ENCODE results near the gene OR2AT4.
"Not testable (repeated sequence)": the region's sequence is repeated elsewhere in the genome, so short reads cannot be mapped to it uniquely, and the experiment has no call there.

Gene OR2AT4

DNA sequence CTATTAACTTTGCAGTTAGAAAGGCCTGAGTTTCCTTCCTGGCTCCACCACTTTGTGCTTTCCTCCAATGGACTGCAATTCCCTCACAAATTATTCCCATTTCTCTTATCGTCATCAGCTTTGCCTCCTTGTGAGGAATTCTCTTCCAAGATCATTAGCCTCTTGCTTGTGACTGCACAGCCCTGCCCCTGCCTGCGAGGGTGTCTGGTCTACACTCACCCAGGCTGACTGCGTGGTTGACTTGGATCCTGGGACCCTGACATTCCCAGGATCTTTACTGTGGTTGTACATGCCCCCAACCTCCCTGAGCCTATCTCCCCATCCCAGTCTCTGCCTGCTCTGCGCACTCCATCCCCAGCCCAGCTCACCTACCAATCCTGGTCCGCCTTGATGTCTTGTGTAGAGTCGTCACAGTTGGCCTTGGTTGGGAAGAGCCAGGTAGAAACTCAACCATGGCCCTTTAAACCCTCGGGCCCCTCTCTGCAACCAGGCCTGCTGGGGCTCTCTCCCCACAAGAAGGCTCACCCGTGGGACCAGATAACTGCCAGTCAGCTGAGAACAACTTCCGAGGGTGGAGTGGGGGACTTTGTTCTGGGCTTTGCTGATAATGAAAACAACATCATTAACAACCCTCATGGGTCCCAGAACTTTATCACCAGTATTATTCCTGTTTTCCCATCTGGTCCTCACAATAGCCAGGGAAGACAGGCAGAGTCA, at the start of gene OR2AT4:
Gene OR2AT4 (minus strand): TSS at position 421 of the 717 bp plus-strand sequence.
- DNase-seq (ENCODE audit: low read depth): no peak

DNA sequence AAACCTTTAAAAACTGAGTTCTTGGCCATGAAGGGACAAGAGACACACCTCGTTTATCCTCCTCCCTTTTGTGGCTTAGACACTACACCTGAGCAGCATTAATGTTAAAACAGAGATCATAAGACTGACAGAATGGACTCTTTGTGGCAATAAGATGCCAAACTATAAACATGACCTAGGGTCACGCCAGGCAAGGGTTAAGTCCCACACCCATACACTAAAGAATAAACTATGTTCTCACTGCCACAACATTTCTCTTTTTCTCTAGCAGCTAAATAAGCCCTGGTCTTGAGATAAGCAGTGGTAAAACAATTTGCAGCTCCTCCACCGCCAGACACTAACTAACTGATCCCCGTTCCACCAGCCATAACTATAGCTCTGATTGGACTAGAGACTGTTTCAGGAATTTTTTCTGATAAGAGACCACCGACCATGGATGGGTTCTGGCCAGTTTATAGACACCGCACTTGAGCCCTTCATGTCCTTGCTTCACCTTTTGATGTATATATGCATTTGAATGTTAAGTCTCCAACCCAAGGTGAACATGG, 49.4 kb upstream of the OR2AT4 start:
- DNase-seq (ENCODE audit: low read depth): no peak

DNA sequence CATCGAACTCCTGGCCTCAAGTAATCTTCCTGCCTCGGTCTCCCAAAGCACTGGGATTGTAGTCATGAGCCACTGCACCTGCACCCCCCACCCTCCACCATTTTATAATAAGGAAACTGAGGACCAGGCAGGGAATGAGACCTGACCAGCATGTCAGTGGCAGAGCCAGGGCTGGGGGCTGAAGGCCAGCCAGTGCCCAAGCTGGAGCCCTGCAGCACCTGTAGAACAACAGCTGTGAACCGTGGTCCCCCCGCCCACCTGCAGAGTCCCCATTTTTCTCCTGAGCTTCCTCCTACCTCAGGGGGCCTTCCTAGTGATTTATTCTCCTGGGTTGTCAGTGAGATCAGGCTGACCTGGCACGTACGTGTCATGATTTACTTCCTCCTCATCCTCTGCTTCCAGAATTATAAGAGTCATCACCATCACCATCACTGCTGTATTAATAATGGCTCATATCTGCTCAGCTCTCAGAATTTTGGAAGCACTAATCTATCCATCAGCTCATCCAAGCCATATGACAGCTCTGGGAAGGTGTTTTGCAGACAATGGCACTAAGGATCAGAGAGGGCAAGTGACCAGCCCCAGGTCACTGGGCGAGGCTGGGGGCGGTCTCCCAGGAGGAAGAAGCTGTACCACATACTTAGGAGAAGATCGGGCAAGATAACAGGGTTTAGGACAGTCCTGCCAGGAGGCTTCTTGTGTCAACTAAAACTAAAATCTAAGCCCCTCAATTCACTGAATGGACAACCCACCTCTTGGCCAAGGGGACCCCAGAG, 48.7 kb upstream of the OR2AT4 start:
- no peak for DNase-seq (ENCODE audit: low read depth)

DNA sequence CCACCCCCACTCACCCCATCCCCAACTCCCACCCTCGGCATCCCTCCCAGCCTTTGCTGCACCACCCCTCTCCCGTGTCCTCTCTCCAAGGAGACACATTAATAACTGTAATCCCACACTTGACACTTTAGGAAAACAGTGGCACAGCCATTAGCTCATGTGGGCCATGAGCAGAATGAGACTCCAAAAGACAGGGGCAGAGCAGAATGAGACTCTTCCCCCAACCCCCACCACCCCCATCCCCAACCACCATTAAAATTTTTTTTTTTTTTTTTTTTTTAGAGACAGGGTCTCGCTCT, 48.0 kb upstream of the OR2AT4 start:
- no peak for DNase-seq (ENCODE audit: low read depth)

DNA sequence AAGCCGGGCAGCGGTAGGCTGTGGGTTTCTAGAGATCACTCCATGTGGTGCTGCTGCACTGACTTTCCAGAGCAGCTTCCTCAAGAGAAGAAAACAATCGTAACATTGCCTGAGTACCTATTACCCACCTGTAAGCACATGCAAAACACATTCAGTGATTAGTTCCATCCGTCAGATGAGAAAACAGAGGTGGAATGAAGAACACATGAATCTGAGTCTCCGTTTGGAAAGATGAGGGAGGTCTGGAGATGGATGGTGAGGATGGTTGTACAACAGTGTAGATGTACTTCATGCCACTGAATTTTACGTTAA, 46.7 kb upstream of the OR2AT4 start:
- DNase-seq (ENCODE audit: low read depth): no peak

DNA sequence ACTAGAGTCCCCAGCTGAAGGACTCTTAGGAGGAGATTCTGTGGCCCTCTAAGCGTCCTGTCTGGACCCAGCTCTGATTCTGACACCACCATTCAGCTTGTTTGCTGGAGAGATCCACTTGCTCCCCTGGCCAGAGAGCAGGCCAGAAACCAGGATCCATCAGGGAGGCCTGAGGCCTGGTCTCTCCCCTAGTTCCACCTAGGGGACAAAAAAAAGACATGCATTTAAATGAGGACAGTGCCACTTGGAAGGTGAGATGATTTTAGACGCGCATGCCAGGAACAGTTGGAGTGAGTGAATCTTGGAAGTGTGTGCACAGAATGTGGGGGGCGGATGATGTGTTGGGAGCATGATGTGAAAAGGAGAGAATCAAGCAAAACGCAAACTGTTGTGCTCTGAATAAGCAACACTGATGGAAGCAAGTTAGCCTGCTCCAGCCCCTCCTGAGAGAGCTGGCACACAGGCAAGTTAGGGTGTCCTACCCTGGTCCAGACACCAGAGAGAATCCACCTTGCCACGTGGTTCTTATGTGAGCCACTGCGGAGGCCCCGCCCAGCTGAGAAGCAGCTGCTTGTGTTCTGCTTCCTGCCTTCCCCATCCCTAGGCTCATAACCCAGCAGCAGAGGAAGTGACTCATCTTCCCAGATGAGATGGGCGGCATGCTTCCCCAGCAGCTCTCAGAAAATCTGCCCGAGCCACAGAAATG, 46.2 kb upstream of the OR2AT4 start:
- peak; percentile 79 for DNase-seq (ENCODE audit: low read depth)

DNA sequence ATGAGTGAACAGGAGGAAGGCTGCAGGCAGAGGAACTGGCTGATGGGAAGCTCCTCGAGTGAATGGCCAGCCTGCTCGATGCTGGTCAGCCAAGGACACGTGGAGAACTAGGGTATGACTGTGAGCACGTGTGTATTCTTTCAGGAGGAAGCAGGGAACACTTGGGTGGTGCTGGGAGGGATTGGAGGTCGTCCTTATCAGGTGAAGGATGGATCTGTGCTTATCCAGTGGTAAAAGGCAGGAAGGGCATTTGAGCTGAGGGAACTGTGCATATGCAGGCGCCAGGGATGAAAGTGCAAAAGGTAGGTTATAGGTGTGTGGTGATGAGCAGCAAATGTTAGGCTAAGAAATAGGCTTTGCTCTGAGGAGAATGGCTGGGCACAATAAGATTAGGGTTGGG, 44.5 kb upstream of the OR2AT4 start:
- no peak for DNase-seq (ENCODE audit: low read depth)

DNA sequence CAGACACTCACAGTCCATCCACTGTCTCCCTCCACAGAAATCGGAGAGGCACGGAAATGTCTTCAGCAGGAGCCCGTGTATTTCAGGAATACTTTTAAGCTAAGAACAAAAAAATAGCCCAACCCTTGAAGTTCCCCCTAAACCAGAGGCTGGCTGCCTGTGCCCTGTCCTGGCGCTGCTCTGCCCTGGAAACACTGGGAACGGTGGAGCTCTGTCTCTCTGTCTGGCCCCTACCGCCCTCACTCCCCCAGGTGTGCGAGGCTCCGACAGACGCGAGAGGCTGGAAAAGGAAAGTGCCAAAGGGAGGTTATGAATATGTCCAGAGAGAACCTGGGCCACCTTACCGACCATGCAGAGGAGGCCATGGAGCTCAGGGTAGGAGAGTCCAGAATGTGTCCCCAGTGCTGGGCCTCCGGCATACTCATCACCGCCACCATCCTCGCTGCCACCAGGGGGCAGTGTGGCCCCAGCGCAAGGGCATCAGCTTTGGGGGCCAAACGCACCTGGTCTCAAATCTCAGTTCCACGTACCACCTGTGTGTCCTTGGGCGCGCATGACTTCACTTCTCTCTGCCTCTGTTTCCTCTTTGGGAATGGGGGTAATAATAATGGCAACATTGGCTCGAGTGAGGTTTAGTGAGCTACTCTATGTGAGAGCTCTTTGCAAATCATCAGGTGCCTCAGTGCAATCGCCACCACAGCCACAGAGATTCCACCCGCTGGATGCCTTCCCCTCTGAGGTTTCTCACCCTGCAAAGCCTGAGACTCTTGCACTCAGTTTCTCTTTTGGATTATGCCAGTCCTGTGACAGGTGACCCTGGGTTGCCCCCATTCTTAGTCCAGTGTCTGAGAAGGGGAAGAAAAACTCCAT, 43.8 kb upstream of the OR2AT4 start:
- DNase-seq (ENCODE audit: low read depth): no peak

DNA sequence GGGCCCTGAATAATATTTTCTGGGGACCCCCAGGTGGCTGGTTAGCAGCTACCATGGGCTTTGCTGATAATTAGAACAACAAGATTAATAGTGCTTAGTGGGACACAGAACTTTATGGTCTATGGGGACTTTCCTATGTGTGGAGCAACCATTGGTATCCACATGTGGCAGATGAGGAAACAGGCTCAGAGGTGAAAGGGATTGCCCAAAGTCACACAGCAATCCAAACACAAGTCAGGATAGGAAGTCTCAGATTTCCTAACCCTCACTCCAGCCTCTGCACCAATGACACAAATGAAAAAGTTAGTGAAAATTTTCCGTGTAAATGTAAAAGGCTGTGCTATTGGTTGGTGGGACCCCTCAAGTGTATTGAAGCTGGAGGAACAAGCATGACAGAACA, 39.0 kb upstream of the OR2AT4 start:
- DNase-seq (ENCODE audit: low read depth): no peak

DNA sequence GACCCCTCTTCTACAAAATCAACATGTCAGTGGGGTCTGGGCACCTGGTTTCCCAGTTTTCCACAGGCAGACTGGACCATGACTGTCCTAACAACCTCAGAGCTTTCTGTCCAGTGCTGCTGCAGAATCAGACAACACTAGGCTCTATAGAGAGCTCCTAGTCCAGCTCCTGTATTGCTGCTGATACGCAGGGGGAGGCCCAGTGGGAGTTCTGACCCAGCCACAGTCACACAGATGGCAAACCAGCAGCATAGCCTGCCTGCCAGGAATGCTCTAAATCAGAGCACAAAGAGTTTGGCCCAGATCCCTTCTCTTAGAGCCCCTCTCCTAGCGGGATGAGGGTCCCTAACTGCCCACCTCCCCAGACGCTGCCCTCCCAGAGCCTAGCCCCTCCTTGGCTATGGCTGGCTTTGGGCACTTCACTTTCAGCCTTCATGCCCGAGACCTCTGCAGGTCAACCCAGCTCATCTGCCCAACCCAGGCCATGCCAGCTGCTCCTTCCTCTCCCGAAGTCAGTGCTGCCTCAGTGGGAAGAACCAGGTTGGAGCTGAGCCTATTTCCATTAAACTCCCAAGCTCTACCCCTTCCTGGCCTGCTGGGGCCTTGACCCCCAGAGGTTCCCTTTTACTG, 38.5 kb upstream of the OR2AT4 start:
- DNase-seq (ENCODE audit: low read depth): no peak

DNA sequence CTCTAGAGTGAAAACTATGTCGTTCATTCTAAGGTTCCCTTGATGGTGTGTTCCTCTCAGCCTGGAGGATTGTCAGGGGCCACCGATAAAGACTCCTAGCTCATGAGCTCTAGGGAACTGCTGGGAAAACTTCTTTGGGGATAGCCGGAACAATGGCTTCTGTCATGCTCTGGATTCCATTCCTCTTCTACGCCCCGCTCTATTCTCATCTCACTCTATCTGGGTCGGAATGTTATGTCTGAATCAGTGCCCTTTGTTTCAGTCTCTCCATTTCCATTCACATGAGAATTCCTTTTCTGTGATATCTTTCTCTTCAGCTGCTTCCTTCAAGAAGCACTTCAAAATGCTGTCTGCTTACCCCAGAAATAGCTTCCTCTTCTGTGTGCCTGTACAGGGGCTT, 37.3 kb upstream of the OR2AT4 start:
- DNase-seq (ENCODE audit: low read depth): no peak

DNA sequence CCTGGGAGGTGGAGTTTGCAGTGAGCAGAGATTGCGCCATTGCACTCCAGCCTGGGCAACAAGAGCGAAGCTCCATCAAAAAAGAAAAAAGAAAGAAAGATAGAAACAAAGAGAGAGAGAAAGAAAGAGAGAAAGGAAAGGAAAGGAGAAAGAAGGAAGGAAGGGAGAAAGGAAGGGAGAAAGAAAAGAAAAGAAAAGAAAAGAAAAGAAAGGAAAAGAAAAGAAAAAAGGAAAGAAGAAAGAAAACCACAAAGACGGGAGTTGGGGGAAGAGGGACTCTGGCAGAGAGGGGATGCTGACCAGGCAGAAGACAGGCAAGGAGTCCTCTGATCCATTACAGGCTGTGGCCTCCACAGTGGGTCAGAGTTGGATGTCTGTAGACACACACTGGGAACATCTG, 35.4 kb upstream of the OR2AT4 start:
- no peak for DNase-seq (ENCODE audit: low read depth)

DNA sequence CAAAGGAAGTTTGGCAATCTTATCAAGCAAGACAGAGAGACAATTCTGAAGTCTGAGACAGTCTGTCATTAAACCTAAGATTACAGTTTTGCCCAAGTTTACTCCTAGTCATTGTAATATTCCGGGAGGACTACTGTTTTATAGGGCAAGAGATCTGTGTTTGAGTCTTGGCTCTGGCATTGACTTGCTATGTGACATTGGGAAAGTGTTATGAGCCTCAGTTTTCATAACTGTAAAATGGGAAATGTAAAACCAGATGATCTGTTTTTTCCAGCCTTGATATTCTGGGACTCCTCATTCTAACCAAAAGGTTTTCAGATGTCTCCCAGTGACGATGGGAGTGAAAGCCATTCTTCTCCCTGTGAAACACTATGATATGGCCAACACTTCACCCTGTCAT, 29.9 kb upstream of the OR2AT4 start:
- no peak for DNase-seq (ENCODE audit: low read depth)

DNA sequence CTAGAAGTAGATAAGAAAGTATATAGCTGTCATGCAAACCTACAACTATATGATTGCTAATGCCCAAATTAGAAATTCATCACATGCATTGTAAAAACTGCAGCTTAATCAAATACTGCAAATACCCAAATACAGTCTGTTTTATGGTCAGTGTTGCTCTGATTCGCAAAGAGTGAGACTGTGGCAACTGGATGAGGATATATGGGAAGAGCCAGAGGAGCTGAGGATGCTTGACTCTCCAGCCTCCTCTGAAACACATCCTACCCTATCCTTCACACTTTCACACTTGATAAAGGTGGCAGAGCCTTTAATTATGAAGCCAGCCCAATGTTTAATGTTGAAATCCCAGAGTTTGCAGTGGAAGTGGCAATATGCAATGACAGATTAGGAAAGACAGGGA, 21.9 kb upstream of the OR2AT4 start:
- DNase-seq (ENCODE audit: low read depth): no peak

DNA sequence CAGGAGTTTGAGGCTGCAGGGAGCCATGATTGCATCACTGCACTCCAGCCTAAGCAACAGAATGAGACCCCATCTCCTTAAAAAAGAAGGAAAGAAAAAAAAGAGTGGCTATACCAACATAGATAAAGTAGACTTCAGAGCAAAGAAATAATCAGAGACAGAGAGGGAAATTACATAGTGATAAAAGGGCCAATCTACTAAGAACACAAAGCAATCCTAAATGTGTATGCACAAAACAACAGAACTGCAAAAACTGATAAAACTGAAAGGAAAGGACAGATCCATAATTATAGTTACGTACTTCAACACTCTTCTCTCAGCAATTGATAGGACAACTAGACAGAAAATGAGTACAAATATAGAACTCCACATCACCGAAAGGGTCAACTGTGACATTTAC, 17.8 kb upstream of the OR2AT4 start:
- no peak for DNase-seq (ENCODE audit: low read depth)

DNA sequence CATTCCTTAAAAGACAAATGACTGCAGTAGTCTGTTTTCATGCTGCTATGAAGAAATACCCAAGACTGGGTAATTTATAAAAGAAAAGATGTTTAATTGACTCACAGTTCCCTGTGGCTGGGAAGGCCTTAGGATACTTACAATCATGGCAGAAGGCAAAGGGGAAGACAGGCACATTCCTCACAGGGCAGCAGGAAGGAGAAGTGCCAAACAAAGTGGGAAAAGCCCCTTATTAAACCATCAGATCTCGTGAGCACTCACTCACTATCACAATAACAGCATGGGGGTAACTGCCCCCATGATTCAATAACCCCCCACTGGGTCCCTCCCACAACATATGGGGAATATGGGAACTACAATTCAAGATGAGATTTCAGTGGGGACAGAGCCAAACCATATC, 16.4 kb upstream of the OR2AT4 start:
- DNase-seq (ENCODE audit: low read depth): no peak

DNA sequence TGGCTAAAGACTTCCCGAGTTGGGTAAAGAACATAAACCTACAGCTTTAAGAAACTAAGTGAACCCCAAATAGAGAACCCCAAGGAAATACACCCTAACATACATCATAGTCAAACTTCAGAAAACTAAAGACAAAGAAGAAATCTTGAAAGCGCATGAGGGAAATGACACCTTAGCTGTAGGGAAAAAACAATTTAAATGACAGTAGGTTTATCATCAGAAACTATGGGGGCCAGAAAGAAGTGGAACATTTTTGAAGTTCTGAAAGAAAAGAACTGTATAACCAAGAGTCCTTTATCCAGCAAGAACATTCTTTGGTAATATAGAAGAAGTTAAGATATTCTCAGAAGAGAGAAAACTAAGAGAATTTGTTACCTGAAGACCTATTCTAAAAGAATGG, 15.5 kb upstream of the OR2AT4 start:
- no peak for DNase-seq (ENCODE audit: low read depth)

DNA sequence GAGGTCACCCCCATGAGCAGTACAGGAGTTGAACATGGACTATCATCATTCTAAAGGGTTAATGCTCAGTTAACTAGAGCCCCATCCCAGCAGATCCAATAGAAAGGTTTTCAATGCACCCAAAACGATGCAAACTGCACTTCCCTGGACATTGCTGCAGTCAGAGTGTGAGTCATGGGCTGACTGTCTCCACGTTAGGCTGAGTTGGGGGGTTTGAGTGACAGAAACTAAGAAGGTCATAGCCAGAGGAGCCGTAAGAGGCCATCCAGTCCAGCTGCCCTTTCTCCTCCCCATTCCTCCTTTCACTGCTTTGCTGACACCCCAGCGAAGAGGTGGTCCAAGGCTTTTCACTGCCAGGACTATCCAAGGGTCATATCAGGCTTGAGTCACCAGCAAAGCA, 10.5 kb upstream of the OR2AT4 start:
- no peak for DNase-seq (ENCODE audit: low read depth)

DNA sequence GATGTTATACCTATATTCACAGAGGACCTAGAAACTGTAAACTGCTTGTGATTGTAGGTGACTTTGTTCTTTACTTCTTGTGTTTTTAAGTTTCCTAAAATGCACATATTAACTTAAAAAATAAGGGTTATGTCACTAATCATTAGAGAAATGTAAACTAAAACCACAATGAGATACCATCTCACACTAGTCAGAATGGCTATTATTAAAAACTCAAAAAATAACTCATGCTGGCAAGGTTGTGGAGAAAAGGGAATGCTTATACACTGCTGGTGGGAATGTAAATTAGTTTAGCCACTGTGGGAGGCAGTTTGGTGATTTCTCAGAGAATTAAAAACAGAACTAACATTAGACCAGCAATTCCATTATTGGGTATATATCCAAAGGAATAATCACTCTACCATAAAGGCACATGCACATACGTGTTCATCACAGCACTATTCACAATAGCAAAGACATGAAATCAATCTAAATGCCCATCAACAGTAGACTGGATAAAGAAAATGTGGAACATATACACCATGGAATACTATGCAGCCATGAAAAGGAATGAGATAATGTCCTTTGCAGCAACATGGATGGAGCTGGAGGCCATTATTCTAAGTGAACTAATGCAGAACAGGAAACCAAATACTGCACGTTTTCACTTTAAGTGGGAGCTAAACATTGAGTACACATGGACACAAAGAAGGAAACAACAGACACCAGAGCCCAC, 9.4 kb upstream of the OR2AT4 start:
- DNase-seq (ENCODE audit: low read depth): not testable (repeated sequence)

DNA sequence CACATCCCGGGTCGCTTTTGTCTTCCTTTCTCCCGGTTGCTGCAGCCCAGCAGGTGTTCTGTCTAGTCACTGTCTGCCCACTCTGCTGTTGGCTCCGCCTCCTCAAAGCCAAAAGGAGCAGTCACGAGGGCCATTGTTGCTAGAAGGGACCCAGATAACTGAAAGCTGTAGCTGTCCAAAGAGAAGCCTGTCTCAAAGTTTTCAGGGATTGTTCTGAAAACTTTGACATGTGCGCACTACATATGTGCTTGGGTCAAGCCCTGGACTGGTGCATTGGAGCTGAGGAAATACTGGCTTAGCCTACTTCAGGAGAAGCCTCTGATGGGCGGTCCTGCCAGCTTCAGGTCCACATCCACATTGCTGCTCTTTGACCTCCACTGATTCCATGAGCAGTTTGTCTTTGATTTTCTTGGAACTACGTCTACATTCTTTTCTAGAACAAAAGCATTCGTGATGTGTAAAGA, 8.8 kb upstream of the OR2AT4 start:
- no peak for DNase-seq (ENCODE audit: low read depth)
